ENCODE data around the gene SERBP1. TPM values are rescaled to one million over a fixed set of nuclear protein-coding genes. Genes with fewer than 3 reads are reported as not detected.

The SERBP1 gene
- polyA plus RNA-seq, 1 donor from 2014 or later = 150 TPM

GRCh38 chr1:67382292-67382691 lies 47.9 kb downstream of the SERBP1 start (continued):
- no peak for TF ChIP-seq CTCF (IDR thresholded peaks at IDR 0.05; ENCODE audit: poor library complexity, severe bottlenecking)

DNA sequence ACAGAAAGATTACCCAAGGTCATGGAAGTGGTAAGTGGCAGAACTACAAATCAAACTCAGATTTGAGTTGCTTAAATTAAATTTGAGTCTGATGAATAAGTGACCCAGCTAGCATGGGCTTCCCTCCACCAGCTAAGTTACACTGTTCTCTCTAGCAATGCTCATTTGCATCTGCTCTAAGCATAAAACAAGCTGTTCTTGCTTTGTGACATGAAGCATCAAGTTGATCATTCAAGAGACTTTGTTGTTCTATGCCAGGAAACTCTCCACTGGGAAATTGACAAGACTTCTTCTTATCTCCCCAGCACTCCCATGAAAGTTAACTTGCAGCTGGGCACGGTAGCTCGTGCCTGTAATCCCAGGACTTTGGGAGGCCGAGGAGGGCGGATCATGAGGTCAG lies 49.0 kb downstream of the SERBP1 start:
- peaks cover 7% of the 10 kb centered on the region for H3K9me3 ChIP-seq (ENCODE audit: low read length)
- TF ChIP-seq POLR2AphosphoS5 (IDR thresholded peaks at IDR 0.05) = no peak
- TF ChIP-seq EP300 (conservative IDR thresholded peaks at IDR 0.05; ENCODE audit: poor library complexity, severe bottlenecking) = no peak
- TF ChIP-seq, protein P1, sequence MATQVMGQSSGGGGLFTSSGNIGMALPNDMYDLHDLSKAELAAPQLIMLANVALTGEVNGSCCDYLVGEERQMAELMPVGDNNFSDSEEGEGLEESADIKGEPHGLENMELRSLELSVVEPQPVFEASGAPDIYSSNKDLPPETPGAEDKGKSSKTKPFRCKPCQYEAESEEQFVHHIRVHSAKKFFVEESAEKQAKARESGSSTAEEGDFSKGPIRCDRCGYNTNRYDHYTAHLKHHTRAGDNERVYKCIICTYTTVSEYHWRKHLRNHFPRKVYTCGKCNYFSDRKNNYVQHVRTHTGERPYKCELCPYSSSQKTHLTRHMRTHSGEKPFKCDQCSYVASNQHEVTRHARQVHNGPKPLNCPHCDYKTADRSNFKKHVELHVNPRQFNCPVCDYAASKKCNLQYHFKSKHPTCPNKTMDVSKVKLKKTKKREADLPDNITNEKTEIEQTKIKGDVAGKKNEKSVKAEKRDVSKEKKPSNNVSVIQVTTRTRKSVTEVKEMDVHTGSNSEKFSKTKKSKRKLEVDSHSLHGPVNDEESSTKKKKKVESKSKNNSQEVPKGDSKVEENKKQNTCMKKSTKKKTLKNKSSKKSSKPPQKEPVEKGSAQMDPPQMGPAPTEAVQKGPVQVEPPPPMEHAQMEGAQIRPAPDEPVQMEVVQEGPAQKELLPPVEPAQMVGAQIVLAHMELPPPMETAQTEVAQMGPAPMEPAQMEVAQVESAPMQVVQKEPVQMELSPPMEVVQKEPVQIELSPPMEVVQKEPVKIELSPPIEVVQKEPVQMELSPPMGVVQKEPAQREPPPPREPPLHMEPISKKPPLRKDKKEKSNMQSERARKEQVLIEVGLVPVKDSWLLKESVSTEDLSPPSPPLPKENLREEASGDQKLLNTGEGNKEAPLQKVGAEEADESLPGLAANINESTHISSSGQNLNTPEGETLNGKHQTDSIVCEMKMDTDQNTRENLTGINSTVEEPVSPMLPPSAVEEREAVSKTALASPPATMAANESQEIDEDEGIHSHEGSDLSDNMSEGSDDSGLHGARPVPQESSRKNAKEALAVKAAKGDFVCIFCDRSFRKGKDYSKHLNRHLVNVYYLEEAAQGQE (IDR thresholded peaks at IDR 0.05; ENCODE audit: borderline replicate concordance) = no peak
- no peak for TF ChIP-seq MXI1 (conservative IDR thresholded peaks at IDR 0.05; ENCODE audit: poor library complexity, severe bottlenecking)
- no peak for TF ChIP-seq RAD21 (conservative IDR thresholded peaks at IDR 0.05)
- TF ChIP-seq EZH2 (IDR thresholded peaks at IDR 0.05; ENCODE audit: borderline replicate concordance, insufficient read depth, low read length, poor library complexity, severe bottlenecking) = no peak
- no peaks in the 10 kb centered on the region for H3K9me2 ChIP-seq (ENCODE audit: insufficient read depth, low read length)
- H3K27me3 ChIP-seq (ENCODE audit: insufficient read depth, low read depth, low read length) = no peaks in the 10 kb centered on the region
- H3K9ac ChIP-seq (ENCODE audit: low read length) = no peak overlapping the region
- no peak overlapping the region for H3K4me3 ChIP-seq (ENCODE audit: low read length)
- H2AFZ ChIP-seq (ENCODE audit: low read depth, low read length) = no peak overlapping the region
- H3K36me3 ChIP-seq (ENCODE audit: insufficient read depth, low read length) = no peaks in the 10 kb centered on the region
- H4K20me1 ChIP-seq (ENCODE audit: insufficient read depth) = no peaks in the 10 kb centered on the region
- H3K4me2 ChIP-seq (ENCODE audit: low read length) = no peak overlapping the region
- H3F3A ChIP-seq (ENCODE audit: insufficient read depth, low read length, poor library complexity, severe bottlenecking) = no peaks in the 10 kb centered on the region
- H3K27ac ChIP-seq (ENCODE audit: low read length) = no peak overlapping the region
- H3K79me2 ChIP-seq (replicated peaks; ENCODE audit: insufficient read depth, low read length) = no peaks in the 10 kb centered on the region

DNA sequence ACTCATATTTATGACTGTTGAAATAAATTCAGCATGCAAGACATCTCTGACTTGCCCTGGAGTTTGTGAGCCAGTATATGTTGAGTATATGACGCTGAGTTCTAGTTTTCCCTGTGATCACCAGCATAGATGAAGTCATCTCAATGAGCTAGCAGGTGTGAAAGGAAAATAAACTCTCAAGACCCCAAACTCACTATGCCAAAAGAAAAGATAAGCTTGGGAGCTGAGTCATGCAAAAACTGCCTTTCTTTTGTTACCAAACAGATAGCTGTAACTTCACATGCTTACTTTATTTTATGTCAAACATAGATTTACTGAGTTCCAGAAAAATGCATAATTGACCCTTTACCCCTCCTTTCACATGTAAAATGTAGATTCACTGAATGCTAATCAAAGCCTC lies 52.9 kb downstream of the SERBP1 start:
- H3K4me2 ChIP-seq (ENCODE audit: low read length) = no peak overlapping the region
- TF ChIP-seq RAD21 (conservative IDR thresholded peaks at IDR 0.05) (no peak), MXI1 (conservative IDR thresholded peaks at IDR 0.05; ENCODE audit: poor library complexity, severe bottlenecking) (no peak), POLR2AphosphoS5 (IDR thresholded peaks at IDR 0.05) (no peak), SMC3 (conservative IDR thresholded peaks at IDR 0.05; ENCODE audit: poor library complexity) (no peak), CTCF (IDR thresholded peaks at IDR 0.05; ENCODE audit: poor library complexity, severe bottlenecking) (no peak), EP300 (conservative IDR thresholded peaks at IDR 0.05; ENCODE audit: poor library complexity, severe bottlenecking) (no peak)
- TF ChIP-seq, protein P1 (IDR thresholded peaks at IDR 0.05; ENCODE audit: borderline replicate concordance) = no peak
- H2AFZ ChIP-seq (ENCODE audit: low read depth, low read length) = no peak overlapping the region
- no peaks in the 10 kb centered on the region for H3K9me3 ChIP-seq (ENCODE audit: low read length)
- no peaks in the 10 kb centered on the region for H3K9me2 ChIP-seq (ENCODE audit: insufficient read depth, low read length)
- H3K27me3 ChIP-seq (ENCODE audit: insufficient read depth, low read depth, low read length) = no peaks in the 10 kb centered on the region
- no peaks in the 10 kb centered on the region for H3K36me3 ChIP-seq (ENCODE audit: insufficient read depth, low read length)
- no peak overlapping the region for H3K27ac ChIP-seq (ENCODE audit: low read length)
- H3K79me2 ChIP-seq (replicated peaks; ENCODE audit: insufficient read depth, low read length) = no peaks in the 10 kb centered on the region
- no peak overlapping the region for H3K4me3 ChIP-seq (ENCODE audit: low read length)
- H3K9ac ChIP-seq (ENCODE audit: low read length) = no peak overlapping the region
- H3F3A ChIP-seq (ENCODE audit: insufficient read depth, low read length, poor library complexity, severe bottlenecking) = no peaks in the 10 kb centered on the region
- no peaks in the 10 kb centered on the region for H4K20me1 ChIP-seq (ENCODE audit: insufficient read depth)

All from neural cell (in vitro differentiated cells).